Mononuclear cell (primary cell): Measurements from ENCODE around the gene GABRA4. TPM values are rescaled to one million over a fixed set of nuclear protein-coding genes. Genes with fewer than 3 reads are reported as not detected.

Source experiments
- H3K27me3 ChIP-seq: 2 replicates; pipeline ENCODE4 v1.6.0; 2011; ENCODE audit warnings: low read length, control low read depth; ENCODE audit not compliant: insufficient read depth
- H3K4me1 ChIP-seq: 2 replicates; pipeline ENCODE4 v1.5.1; 2011; ENCODE audit warnings: mild to moderate bottlenecking, low read length, control low read depth; ENCODE audit not compliant: insufficient read depth
- H3K4me3 ChIP-seq: 2 replicates; pipeline ENCODE4 v1.5.1; 2011; ENCODE audit warnings: mild to moderate bottlenecking, low read length, moderate library complexity
- H3K9me3 ChIP-seq: 2 replicates; pipeline ENCODE4 v1.5.1; 2011; ENCODE audit warnings: low read depth, mild to moderate bottlenecking, control low read depth, low read length
- total RNA-seq: library from RNA; depleted of rRNA; stranded (reverse); fragments of >200 nt; gene quantifications from one replicate; pipeline ENCODE4 v1.2.3, GENCODE V29; 2012

The GABRA4 gene
- total RNA-seq, 1 donor: under 0.01 TPM

GRCh38 chr4:46999566-46999965, 6.2 kb upstream of the GABRA4 start:
- peaks cover 30% of the 10 kb centered on the region for H3K27me3 ChIP-seq
- H3K4me3 ChIP-seq: no peak overlapping the region
- H3K9me3 ChIP-seq: no peaks in the 10 kb centered on the region
- no peaks in the 10 kb centered on the region for H3K4me1 ChIP-seq

- Histone ChIP-seq H3K27me3 (peaks cover 63% of the 10 kb centered on the region), H3K4me1 (peaks cover 13% of the 10 kb centered on the region), H3K4me3 (no peak overlapping the region), H3K9me3 (no peaks in the 10 kb centered on the region)
Measured at GRCh38 chr4:46994007-46994405, 625 bp upstream of the GABRA4 start.

- peaks cover 62% of the 10 kb centered on the region for H3K27me3 ChIP-seq
- no peak overlapping the region for H3K4me3 ChIP-seq
- no peaks in the 10 kb centered on the region for H3K9me3 ChIP-seq
- H3K4me1 ChIP-seq: peaks cover 13% of the 10 kb centered on the region
Measured at GRCh38 chr4:46992338-46992737, 1.0 kb downstream of the GABRA4 start.

- Histone ChIP-seq H3K4me3 (no peak overlapping the region), H3K4me1 (no peaks in the 10 kb centered on the region), H3K27me3 (peaks cover 18% of the 10 kb centered on the region), H3K9me3 (no peaks in the 10 kb centered on the region)
Measured at GRCh38 chr4:46986922-46987638, 6.3 kb downstream of the GABRA4 start.

- H3K4me3 ChIP-seq: no peak overlapping the region
- peaks cover 7% of the 10 kb centered on the region for H3K27me3 ChIP-seq
- no peaks in the 10 kb centered on the region for H3K9me3 ChIP-seq
- H3K4me1 ChIP-seq: no peaks in the 10 kb centered on the region
Measured at GRCh38 chr4:46984781-46985180, 8.6 kb downstream of the GABRA4 start.

- Histone ChIP-seq H3K4me3 (no peak overlapping the region), H3K4me1 (no peaks in the 10 kb centered on the region), H3K27me3 (no peaks in the 10 kb centered on the region), H3K9me3 (no peaks in the 10 kb centered on the region)
Measured at GRCh38 chr4:46980851-46981250, 12.5 kb downstream of the GABRA4 start.

- Histone ChIP-seq H3K4me1 (no peaks in the 10 kb centered on the region), H3K4me3 (no peak overlapping the region)
Measured at GRCh38 chr4:46979726-46980125, 13.7 kb downstream of the GABRA4 start.

GRCh38 chr4:46979283-46979682, 14.1 kb downstream of the GABRA4 start:
- H3K4me1 ChIP-seq: no peaks in the 10 kb centered on the region
- no peak overlapping the region for H3K4me3 ChIP-seq
- H3K9me3 ChIP-seq: no peaks in the 10 kb centered on the region
- no peaks in the 10 kb centered on the region for H3K27me3 ChIP-seq

More at GRCh38 chr4:46979726-46980125, 13.7 kb downstream of the GABRA4 start:
- Histone ChIP-seq H3K9me3 (no peaks in the 10 kb centered on the region), H3K27me3 (no peaks in the 10 kb centered on the region)

- Histone ChIP-seq H3K4me3 (no peak overlapping the region), H3K9me3 (no peaks in the 10 kb centered on the region), H3K4me1 (no peaks in the 10 kb centered on the region), H3K27me3 (no peaks in the 10 kb centered on the region)
Measured at GRCh38 chr4:46977245-46977644, 16.1 kb downstream of the GABRA4 start.

GRCh38 chr4:46975812-46976553, 17.4 kb downstream of the GABRA4 start:
- H3K4me1 ChIP-seq: no peaks in the 10 kb centered on the region
- no peaks in the 10 kb centered on the region for H3K27me3 ChIP-seq
- no peak overlapping the region for H3K4me3 ChIP-seq
- H3K9me3 ChIP-seq: no peaks in the 10 kb centered on the region

GRCh38 chr4:46974891-46975543, 18.4 kb downstream of the GABRA4 start:
- Histone ChIP-seq H3K27me3 (no peaks in the 10 kb centered on the region), H3K4me1 (no peaks in the 10 kb centered on the region), H3K4me3 (no peak overlapping the region), H3K9me3 (no peaks in the 10 kb centered on the region)

GRCh38 chr4:46968847-46969246, 24.5 kb downstream of the GABRA4 start:
- H3K9me3 ChIP-seq: no peaks in the 10 kb centered on the region
- no peaks in the 10 kb centered on the region for H3K27me3 ChIP-seq
- H3K4me3 ChIP-seq: no peak overlapping the region
- no peaks in the 10 kb centered on the region for H3K4me1 ChIP-seq

GRCh38 chr4:46967631-46968030, 25.8 kb downstream of the GABRA4 start:
- Histone ChIP-seq H3K4me1 (no peaks in the 10 kb centered on the region), H3K27me3 (no peaks in the 10 kb centered on the region), H3K4me3 (no peak overlapping the region), H3K9me3 (no peaks in the 10 kb centered on the region)

- peaks cover 5% of the 10 kb centered on the region for H3K27me3 ChIP-seq
- H3K9me3 ChIP-seq: no peaks in the 10 kb centered on the region
- no peak overlapping the region for H3K4me3 ChIP-seq
- no peaks in the 10 kb centered on the region for H3K4me1 ChIP-seq
Measured at GRCh38 chr4:46958742-46959488, 34.5 kb downstream of the GABRA4 start.

- no peaks in the 10 kb centered on the region for H3K4me1 ChIP-seq
- H3K9me3 ChIP-seq: no peaks in the 10 kb centered on the region
- peaks cover 5% of the 10 kb centered on the region for H3K27me3 ChIP-seq
- H3K4me3 ChIP-seq: no peak overlapping the region
Measured at GRCh38 chr4:46956451-46956850, 36.9 kb downstream of the GABRA4 start.
